MG63 (cell line): ENCODE data around the gene MYLK4. TPM values are rescaled to one million over a fixed set of nuclear protein-coding genes. Genes with fewer than 3 reads are reported as not detected.

Experiments
- DNase-seq: peaks from one replicate; pipeline ENCODE4 v3.0.0-alpha.2; 2020
- H3K27me3 ChIP-seq: fragments of 250-450 bp; sonication (Bioruptor Pico); 2 replicates; pipeline ENCODE4 v1.5.1; 2020; ENCODE audit warnings: mild to moderate bottlenecking, moderate library complexity
- H3K36me3 ChIP-seq: fragments of 250-450 bp; sonication (Bioruptor Pico); 2 replicates; pipeline ENCODE4 v1.5.1; 2020; ENCODE audit warnings: mild to moderate bottlenecking, moderate library complexity
- H3K4me3 ChIP-seq: fragments of 250-450 bp; sonication (Bioruptor Pico); 2 replicates; pipeline ENCODE4 v1.5.1; 2020; ENCODE audit warnings: mild to moderate bottlenecking, moderate library complexity
- H3K9me3 ChIP-seq: fragments of 250-450 bp; sonication (Bioruptor Pico); 2 replicates; pipeline ENCODE4 v1.5.1; 2020; ENCODE audit warnings: mild to moderate bottlenecking, moderate library complexity
- total RNA-seq: library from RNA; depleted of rRNA; stranded (reverse); fragments of >200 nt; shearing (Covaris generic); gene quantifications from 2 replicates; pipeline ENCODE4 v1.2.3, GENCODE V29; 2014; ENCODE audit warnings: low replicate concordance

MYLK4 gene
- total RNA-seq, 1 experiment from 2014 or later, result not detected

DNA sequence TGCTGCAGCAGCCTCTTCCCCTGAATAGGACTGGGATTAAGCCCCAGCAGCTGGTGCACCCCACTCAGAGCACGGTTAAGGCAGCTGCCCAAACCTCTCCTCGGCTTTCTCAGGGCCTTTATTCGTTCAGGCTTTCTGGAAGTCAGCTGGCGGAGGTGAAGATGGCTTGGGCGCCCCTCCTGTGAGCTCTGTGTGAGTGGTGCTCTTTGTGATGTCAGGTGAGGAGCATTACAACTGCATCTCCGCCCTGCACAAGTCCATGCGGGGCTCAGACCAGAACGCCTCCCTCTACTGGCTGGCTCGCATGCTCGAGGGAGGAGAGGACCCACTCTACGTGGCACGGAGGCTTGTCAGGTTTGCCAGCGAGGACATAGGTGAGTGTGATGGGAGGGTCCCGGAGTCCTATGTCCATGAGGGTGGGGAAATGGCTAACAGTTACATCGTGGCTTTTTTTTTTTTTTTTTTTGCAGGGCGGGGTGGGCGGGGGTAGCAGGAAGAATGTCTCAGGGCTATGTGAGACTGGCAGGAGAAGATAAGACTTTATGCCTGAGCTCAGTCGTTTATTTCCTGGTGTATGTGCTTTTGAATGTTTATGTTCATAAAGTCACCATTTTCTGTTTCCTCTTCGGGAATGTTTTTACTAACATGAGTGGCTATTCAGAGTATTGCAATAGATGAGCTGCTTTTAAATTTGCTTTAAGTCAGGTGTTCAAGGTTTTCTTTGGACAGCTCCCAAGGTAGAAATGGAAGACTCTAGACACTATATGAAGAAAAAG is 32.7 kb upstream of the MYLK4 start:
- H3K27me3 ChIP-seq, result no peaks in the 10 kb centered on the region
- H3K9me3 ChIP-seq, result no peaks in the 10 kb centered on the region
- no peaks in the 10 kb centered on the region; the same call in 1 of the 2 replicates for H3K36me3 ChIP-seq
- no peak for DNase-seq
- H3K4me3 ChIP-seq, result no peak overlapping the region

DNA sequence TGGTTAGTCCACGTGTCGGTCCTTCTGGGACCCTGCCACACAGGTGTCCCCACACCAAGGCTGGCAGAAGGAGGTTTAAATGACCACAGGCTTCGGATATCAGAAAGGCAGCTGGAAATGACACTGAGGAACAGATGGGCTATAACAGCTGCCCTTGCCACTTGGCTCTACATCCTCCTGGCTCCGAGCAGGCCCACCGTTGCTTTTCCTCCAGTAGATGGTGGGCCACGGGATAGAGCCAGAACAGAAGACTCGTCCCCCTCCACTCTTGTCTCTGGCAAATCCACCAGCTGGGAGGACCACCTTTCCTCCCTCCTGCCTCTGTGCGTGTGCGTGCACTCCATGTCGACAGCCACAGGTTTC is 32.1 kb upstream of the MYLK4 start:
- no peaks in the 10 kb centered on the region; the same call in 1 of the 2 replicates for H3K36me3 ChIP-seq
- no peaks in the 10 kb centered on the region for H3K9me3 ChIP-seq
- no peak overlapping the region for H3K4me3 ChIP-seq
- DNase-seq, result no peak
- H3K27me3 ChIP-seq, result no peaks in the 10 kb centered on the region

DNA sequence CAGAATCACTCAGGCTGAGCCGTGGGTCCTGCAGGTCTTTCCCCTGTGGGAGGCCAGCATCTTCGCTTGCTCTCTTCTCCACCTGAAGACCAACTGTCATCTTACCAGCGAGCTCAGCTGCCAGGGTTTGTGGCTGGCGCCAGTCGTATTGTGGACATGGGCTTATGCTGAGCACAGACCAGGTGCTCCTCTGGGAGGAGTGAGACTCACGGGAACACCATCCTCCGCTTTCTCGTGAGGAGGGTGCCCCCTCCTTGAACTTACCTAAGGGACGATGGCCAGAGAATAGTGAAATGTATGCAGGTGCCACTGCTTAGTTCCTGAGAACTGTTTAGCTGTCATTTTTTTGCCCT is 31.6 kb upstream of the MYLK4 start:
- Histone ChIP-seq H3K27me3 (no peaks in the 10 kb centered on the region), H3K36me3 (no peaks in the 10 kb centered on the region; the same call in 1 of the 2 replicates), H3K4me3 (no peak overlapping the region), H3K9me3 (no peaks in the 10 kb centered on the region)
- no peak for DNase-seq

DNA sequence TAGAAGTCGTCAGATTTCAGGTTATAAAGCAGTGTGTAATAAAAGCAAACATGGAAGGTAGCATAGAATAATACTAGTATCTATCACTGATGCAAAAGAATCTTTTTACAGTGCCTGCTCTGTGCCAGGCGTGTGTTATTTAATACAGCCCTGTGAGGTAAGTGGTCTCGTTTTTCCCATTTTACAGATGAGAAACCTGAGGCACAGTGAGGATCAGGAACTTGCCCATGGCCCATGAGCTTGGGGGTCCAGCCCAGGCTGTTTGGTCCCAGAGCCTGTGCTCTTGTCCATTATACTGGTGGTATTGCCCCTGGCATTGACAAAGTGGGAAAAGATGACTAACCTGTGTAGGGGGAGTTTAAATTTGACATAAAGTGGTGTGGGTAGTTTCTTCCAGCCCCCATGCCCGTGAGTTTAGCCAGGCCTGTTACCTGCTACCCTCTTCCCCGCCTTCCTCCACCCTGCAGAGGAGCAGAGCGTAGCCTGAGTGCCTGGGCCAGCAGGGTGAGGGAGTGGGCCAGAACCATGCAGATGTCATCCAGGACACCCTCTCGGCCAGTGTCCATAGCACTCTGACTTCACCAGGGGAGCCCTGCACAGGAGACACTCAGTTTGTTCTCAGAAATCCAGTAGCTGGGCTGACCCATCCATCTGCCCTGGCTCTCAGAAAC is 31.1 kb upstream of the MYLK4 start:
- no peaks in the 10 kb centered on the region; the same call in 1 of the 2 replicates for H3K36me3 ChIP-seq
- no peaks in the 10 kb centered on the region for H3K9me3 ChIP-seq
- no peaks in the 10 kb centered on the region for H3K27me3 ChIP-seq
- H3K4me3 ChIP-seq, result no peak overlapping the region
- DNase-seq, result no peak

DNA sequence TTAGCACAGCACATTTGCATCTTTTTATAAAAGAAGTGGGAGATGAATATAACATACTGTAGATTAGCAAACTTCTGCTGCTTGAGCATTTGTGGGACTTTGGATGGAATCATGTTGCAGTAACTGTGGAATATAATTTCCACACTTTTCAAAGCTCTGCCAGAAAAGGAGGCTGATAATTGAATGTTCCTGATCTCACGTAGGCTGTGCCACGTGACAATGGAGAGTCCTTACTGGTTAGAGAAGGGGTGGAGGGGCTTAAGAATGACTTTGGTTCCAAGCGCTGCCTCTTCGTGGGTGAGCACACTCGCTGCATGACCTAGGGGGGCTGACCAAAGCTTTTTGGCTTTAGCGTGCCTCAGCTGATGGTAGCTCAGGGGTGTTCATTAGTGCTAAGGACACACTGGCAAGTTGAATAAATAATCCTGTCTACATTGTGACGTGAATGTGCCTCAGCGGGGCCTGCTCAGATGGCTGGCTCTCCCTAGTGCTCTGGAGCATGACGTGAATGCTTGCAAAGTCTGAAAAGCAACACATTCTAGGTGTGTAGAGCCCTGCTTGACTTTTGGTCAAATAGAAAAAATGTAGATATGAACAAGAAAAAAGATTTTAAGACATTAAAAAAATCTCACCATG is 29.5 kb upstream of the MYLK4 start:
- Histone ChIP-seq H3K9me3 (no peaks in the 10 kb centered on the region), H3K27me3 (no peaks in the 10 kb centered on the region), H3K36me3 (no peaks in the 10 kb centered on the region; the same call in 1 of the 2 replicates), H3K4me3 (no peak overlapping the region)
- no peak for DNase-seq

DNA sequence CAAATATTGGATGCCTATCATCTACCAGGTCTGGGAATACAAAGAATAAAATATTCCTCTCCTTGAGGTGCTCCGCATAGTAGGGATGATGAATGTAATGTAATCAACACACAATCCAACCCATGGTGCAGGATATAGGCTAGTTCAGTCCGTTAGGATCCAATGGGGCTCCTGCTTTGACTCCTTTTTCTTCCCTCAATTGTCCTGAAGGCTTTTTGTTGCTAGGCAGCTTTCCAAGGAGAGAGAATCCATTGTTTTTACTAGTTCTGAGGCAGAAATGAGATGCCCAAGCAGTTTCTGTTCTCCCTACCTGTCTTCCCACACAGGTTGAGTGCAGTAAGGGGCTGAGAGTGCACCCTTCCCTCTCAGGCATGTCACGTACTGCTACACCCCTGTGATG is 26.5 kb upstream of the MYLK4 start:
- DNase-seq, result no peak
- Histone ChIP-seq H3K4me3 (no peak overlapping the region), H3K9me3 (no peaks in the 10 kb centered on the region), H3K36me3 (peaks cover 5% of the 10 kb centered on the region), H3K27me3 (no peaks in the 10 kb centered on the region)

DNA sequence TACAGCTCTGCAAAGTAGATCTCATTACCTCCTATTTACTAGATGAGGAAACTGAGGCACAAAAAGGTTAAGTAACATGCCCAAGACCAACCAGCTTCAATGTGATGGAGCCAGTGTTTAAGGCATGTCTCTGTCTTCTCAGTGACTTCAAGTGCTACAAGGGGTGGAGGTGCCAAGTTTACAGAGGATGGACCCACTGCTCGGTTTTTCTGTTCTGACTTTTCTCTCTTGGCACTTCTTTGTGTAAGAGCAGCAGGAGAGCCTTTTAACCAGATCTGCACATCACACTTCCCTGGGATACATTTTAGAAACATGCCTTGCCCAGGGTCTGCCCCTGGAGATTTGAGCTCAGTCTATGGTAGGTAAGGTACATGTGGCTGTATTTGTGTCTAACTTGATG is 24.3 kb upstream of the MYLK4 start:
- Histone ChIP-seq H3K27me3 (no peaks in the 10 kb centered on the region), H3K4me3 (no peak overlapping the region), H3K9me3 (no peaks in the 10 kb centered on the region), H3K36me3 (peaks cover 13% of the 10 kb centered on the region)
- no peak for DNase-seq

DNA sequence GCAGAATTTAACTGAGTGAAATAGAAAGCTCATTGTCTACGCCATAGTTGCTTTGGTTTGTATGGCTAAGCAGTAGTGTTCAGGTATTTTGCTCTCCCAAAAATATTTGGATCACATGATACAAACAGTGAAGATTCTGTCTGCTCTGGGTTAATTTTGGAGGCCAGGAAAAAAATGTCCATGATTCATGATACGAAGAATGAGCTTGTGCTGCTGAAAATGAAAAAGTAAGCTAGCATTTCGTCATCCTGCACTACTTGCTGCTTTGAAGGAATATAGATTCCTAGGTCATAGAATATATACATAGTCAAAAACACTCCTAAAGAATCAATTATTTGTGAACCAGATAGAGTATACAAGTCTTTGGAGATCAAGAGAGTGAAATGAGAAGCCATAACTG is 22.7 kb upstream of the MYLK4 start:
- no peak overlapping the region for H3K4me3 ChIP-seq
- no peaks in the 10 kb centered on the region for H3K27me3 ChIP-seq
- peaks cover 21% of the 10 kb centered on the region for H3K36me3 ChIP-seq
- H3K9me3 ChIP-seq, result no peaks in the 10 kb centered on the region
- DNase-seq, result no peak

DNA sequence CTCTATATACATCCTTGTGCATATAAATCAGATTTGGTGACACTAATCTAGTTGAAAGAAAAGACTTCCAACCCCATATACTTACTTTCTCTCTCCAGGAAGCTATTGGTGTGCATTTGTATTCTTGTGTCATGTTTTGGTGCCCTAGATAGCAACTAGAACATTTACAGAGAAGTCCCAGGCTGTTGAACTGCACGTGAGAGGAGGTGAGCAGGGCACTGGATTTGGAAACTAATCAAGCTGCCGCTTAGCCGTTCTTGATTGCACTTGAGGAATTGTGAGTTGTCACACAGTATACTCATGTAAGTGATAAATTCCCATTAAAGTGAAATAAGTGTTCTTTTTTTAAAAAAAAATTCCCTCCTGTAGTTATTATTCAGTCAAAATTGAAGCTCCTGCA is 22.1 kb upstream of the MYLK4 start:
- DNase-seq, result no peak
- Histone ChIP-seq H3K9me3 (no peaks in the 10 kb centered on the region), H3K27me3 (no peaks in the 10 kb centered on the region), H3K36me3 (peaks cover 24% of the 10 kb centered on the region), H3K4me3 (no peak overlapping the region)

DNA sequence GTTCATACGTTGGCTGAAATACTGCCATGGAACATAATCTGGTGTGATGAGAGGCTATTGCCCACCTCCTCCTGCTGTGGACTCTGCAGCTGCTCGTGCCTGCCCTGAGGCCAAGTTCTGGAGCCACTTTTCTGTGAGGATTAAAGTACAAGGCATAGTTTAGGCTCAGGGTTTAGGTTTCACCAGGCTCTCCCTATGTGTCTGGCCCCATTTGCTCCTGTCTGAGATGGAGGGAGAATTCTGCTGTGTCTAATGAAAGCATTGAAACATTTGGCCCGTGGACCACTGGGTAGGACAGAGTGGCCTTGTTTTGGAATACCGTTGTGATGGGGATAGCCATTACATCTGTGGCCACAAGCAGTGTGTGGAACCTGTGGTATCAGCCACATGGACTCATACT is 20.4 kb upstream of the MYLK4 start:
- Histone ChIP-seq H3K27me3 (no peaks in the 10 kb centered on the region), H3K9me3 (no peaks in the 10 kb centered on the region), H3K4me3 (no peak overlapping the region), H3K36me3 (peaks cover 24% of the 10 kb centered on the region)
- DNase-seq, result no peak

DNA sequence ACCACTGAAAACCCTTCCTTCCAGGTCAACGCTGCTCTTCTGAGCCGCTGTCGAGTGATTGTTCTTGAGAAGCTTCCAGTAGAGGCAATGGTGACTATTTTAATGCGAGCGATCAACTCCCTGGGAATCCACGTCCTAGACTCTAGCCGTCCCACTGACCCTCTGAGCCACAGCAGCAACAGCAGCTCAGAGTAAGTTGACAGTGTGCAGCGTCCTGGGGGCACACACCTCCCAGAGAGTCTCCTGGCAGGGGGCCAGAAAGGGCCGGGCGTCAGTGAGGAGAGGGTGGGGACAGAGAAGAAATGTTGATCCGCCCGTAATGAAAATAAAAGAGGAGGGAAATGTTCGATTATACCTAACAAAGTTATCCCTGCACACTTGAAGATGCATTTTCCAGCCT is 19.4 kb upstream of the MYLK4 start:
- DNase-seq, result no peak
- Histone ChIP-seq H3K27me3 (no peaks in the 10 kb centered on the region), H3K36me3 (peaks cover 24% of the 10 kb centered on the region), H3K9me3 (no peaks in the 10 kb centered on the region), H3K4me3 (no peak overlapping the region)

DNA sequence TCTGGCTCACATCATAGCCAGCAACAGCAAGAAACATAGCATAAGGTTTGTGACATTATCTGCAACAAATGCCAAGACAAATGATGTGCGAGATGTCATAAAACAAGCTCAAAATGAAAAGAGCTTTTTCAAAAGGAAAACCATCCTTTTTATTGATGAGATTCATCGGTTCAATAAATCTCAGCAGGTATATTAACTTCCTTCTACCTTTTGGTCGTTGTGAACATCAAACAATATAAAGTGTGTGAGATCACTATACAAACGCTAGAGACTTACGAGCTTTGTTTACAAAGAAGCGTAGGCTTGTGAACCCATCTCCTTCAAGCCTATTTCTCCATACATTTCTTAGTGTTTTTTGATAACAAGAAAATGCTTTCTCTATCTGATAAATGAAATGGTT is 18.0 kb upstream of the MYLK4 start:
- peak overlapping the region; percentile 20 for H3K4me3 ChIP-seq
- H3K27me3 ChIP-seq, result no peaks in the 10 kb centered on the region
- no peaks in the 10 kb centered on the region for H3K9me3 ChIP-seq
- no peak for DNase-seq
- H3K36me3 ChIP-seq, result peaks cover 19% of the 10 kb centered on the region

DNA sequence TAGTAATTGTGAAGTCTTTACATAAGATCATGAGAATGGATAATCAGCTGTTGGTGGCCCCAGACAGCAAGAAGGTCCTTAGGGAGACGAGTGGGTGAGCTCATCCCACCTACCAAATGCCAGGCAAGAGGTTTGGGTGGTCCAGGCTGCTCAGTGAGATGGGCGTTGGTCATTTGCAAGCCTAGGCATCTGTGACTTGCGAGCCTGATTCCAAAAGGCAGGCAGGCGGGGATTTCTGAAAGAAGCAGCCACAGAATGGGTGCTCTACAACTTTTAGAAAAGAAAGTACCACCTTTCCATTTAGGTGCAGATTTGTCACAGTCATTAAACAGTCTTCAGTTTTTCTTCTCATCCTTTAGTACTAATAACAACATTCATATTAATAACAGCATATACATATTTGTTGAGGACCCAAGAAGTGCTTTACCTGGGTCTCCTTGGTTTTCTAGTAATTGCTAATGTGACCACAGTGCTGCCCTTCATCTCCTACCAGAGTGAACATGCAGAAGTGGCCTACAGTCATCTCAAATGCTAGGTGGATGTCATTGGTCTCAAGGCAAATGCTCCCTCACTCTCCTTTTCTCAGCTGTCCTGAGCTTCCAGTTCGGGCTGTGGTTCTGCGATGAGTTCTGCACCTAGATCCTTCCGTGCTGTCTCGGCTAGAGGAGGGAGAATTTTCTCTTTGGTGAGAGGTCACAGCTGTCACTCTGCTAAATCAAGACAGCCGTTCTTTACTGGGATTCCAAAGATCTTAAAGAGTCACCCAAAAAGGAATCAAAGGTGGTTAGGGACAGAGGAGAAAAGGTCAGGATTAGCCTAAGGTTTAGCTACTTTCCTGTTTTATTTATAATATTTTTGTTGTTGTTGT is 17.2 kb upstream of the MYLK4 start:
- Histone ChIP-seq H3K27me3 (no peaks in the 10 kb centered on the region), H3K4me3 (peak overlapping the region; percentile 65), H3K9me3 (no peaks in the 10 kb centered on the region), H3K36me3 (peaks cover 19% of the 10 kb centered on the region)
- no peak for DNase-seq

DNA sequence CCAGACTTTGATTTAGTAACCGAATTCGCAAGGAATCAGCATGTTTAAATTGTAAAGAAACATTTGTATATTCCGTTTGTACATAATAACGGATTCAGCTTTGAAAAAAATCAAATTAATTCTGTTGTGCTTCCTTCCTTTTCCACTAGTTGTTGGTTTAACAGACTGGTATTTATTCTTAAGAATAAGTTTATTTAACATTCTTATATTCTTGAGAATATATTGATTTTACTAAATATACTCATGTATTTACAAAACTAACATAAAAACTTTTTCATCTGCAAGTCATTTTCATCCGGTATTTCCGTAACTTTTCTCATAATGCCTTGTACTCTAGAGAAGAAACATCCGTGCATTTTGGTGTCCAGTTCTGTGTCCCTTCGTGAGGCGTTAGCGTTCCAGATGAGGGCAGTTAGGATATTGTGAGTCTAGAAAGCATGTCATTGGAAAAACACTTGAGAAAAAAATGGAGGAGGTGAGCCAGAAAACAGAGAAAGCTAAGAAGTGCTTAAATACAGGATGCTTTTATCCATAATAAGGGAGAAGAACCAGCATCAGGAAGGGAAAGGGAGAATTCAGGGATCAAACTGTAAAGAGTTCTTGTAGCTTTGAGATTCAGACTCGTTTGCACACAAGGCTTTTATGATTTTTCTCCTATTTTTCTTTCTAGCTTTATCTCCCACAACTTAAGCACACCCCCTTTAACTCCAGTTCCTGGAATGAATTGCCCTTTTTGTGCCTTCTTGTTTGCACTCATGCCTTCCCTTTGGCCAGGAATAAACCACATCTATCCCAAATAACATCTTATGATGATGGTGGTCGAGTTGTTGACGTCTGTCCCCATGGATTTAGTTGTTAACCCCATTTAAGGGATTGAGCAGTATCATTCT is 16.3 kb upstream of the MYLK4 start:
- Histone ChIP-seq H3K4me3 (peak overlapping the region; percentile 65), H3K27me3 (no peaks in the 10 kb centered on the region), H3K36me3 (peaks cover 19% of the 10 kb centered on the region), H3K9me3 (no peaks in the 10 kb centered on the region)
- no peak for DNase-seq

DNA sequence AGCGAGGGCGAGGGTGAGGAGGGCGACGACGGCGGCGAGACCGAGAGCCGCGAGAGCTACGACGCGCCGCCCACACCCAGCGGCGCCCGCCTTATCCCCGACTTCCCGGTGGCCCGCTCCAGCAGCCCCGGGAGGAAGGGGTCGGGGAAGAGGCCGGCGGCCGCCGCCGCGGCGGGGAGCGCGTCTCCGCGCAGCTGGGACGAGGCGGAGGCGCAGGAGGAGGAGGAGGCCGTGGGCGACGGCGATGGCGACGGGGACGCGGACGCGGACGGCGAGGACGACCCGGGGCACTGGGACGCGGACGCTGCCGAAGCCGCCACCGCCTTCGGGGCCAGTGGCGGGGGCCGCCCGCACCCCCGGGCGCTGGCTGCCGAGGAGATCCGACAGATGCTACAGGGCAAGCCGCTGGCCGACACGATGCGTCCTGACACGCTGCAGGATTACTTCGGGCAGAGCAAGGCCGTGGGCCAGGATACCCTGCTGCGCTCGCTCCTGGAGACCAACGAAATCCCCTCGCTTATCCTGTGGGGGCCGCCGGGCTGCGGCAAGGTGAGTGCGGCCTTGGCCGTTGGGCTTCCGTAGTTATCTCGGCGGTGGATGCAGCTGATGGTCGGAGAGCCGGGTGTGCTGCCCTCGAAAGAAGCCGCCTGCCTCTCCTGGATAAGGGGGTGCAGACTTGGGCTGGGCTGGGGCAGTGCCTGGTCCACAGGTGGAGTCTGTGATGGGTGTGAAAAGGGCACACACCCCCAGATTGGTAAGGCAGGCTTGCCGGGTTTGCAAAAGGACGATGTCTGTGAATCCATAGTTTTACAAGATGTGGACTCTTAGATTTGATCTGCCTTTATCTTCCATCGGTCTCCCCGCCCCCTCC is 15.4 kb upstream of the MYLK4 start:
- DNase-seq, result peak; percentile 41
- Histone ChIP-seq H3K36me3 (peaks cover 16% of the 10 kb centered on the region), H3K9me3 (no peaks in the 10 kb centered on the region), H3K4me3 (peak overlapping the region; percentile 65), H3K27me3 (no peaks in the 10 kb centered on the region)
